Calu3 (cell line): ENCODE measurements around the gene CELSR2. TPM values are rescaled to one million over a fixed set of nuclear protein-coding genes. Genes with fewer than 3 reads are reported as not detected.

Experiments used
- BruUV-seq: library from RNA; stranded (reverse); fragments of 400-500 nt; replicated peaks from 2 replicates; lab custom pipeline; 2021; lab: Mats Ljungman, UMichigan
- CTCF ChIA-PET: fragments of 300-600 bp; sonication (Branson Sonifier 250); formaldehyde crosslinking; loops from one replicate; lab custom pipeline; 2022; ENCODE audit warnings: antibody characterized with exemption; lab: Charles Lee
- DNase-seq: peaks from one replicate; pipeline ENCODE4 v3.0.0; 2022
- H3K27ac Mint-ChIP-seq: one replicate; pipeline ENCODE4 v1.8.0; 2022; ENCODE audit warnings: mixed read lengths; ENCODE audit not compliant: unreplicated experiment
- H3K27me3 Mint-ChIP-seq: one replicate; pipeline ENCODE4 v1.8.0; 2022; ENCODE audit warnings: mixed read lengths; ENCODE audit not compliant: unreplicated experiment
- H3K36me3 Mint-ChIP-seq: one replicate; pipeline ENCODE4 v1.8.0; 2022; ENCODE audit warnings: mild to moderate bottlenecking, moderate library complexity, mixed read lengths; ENCODE audit not compliant: insufficient read depth, unreplicated experiment
- H3K4me1 Mint-ChIP-seq: one replicate; pipeline ENCODE4 v1.8.0; 2022; ENCODE audit warnings: mild to moderate bottlenecking, low read depth, mixed read lengths; ENCODE audit not compliant: unreplicated experiment
- H3K4me3 Mint-ChIP-seq: one replicate; pipeline ENCODE4 v1.8.0; 2022; ENCODE audit warnings: mild to moderate bottlenecking, low read depth, moderate library complexity, mixed read lengths; ENCODE audit not compliant: unreplicated experiment
- H3K9me3 Mint-ChIP-seq: one replicate; pipeline ENCODE4 v1.8.0; 2022; ENCODE audit warnings: low read depth, mixed read lengths; ENCODE audit not compliant: unreplicated experiment
- CTCF ChIP-seq: fragments of 200-600 bp; IDR thresholded peaks from one replicate; pipeline ENCODE4 v1.8.0; 2022; ENCODE audit warnings: antibody characterized with exemption; ENCODE audit not compliant: unreplicated experiment
- intact Hi-C: fragments of 100-400 bp; cut with micrococcal nuclease; formaldehyde crosslinking; loops from one replicate; pipeline ENCODE4 v1.10.0; 2022; ENCODE audit not compliant: unreplicated experiment
- total RNA-seq: library from RNA; stranded (reverse); gene quantifications from 2 replicates; pipeline ENCODE4 v1.2.3, GENCODE V29; 2022

Gene CELSR2
- total RNA-seq, 1 experiment from 2014 or later = 5.3 TPM

- no peaks in the 10 kb centered on the region for H3K4me1 Mint-ChIP-seq
These were observed 63.8 kb downstream of the CELSR2 start for GRCh38 chr1:109312978-109313775.

GRCh38 chr1:109314795-109315194 lies 65.5 kb downstream of the CELSR2 start:
- intact Hi-C loops = no loop called here
- DNase-seq = no peak
- Mint-ChIP-seq H3K27me3 (no peaks in the 10 kb centered on the region), H3K4me3 (no peak overlapping the region), H3K4me1 (no peaks in the 10 kb centered on the region), H3K36me3 (no peaks in the 10 kb centered on the region), H3K9me3 (no peaks in the 10 kb centered on the region), H3K27ac (no peak overlapping the region)
- no peak for TF ChIP-seq CTCF
- CTCF ChIA-PET = no interaction called here
- no TSS peak for BruUV-seq

More at GRCh38 chr1:109312978-109313775, 63.8 kb downstream of the CELSR2 start:
- TF ChIP-seq CTCF = no peak
- no peaks in the 10 kb centered on the region for H3K9me3 Mint-ChIP-seq
- intact Hi-C loops = no loop called here
- no peak for DNase-seq
- CTCF ChIA-PET = interaction anchor here (0.5 kb wide), 1 partner anchor 411 kb away, joined by 4 read pairs; no protein-coding TSS in a partner anchor
- H3K36me3 Mint-ChIP-seq = no peaks in the 10 kb centered on the region
- H3K4me3 Mint-ChIP-seq = no peak overlapping the region
- no peaks in the 10 kb centered on the region for H3K27me3 Mint-ChIP-seq
- no peak overlapping the region for H3K27ac Mint-ChIP-seq
- no TSS peak for BruUV-seq

GRCh38 chr1:109315288-109315687 lies 65.9 kb downstream of the CELSR2 start:
- no peaks in the 10 kb centered on the region for H3K4me1 Mint-ChIP-seq
- no peak overlapping the region for H3K27ac Mint-ChIP-seq
- no TSS peak for BruUV-seq
- no peak for TF ChIP-seq CTCF
- no peaks in the 10 kb centered on the region for H3K9me3 Mint-ChIP-seq
- H3K27me3 Mint-ChIP-seq = no peaks in the 10 kb centered on the region
- intact Hi-C loops = no loop called here
- CTCF ChIA-PET = no interaction called here
- H3K36me3 Mint-ChIP-seq = no peaks in the 10 kb centered on the region
- DNase-seq = no peak
- no peak overlapping the region for H3K4me3 Mint-ChIP-seq

- no peak for DNase-seq
- no peak for TF ChIP-seq CTCF
- CTCF ChIA-PET = no interaction called here
- Mint-ChIP-seq H3K4me3 (no peak overlapping the region), H3K36me3 (peaks cover 5% of the 10 kb centered on the region), H3K27ac (no peak overlapping the region), H3K4me1 (no peaks in the 10 kb centered on the region), H3K27me3 (no peaks in the 10 kb centered on the region), H3K9me3 (no peaks in the 10 kb centered on the region)
- BruUV-seq = no TSS peak
- intact Hi-C loops = no loop called here
These were observed 67.2 kb downstream of the CELSR2 start for GRCh38 chr1:109316506-109316905.
